ENCODE measurements around the gene RRP12.
A peak's percentile ranks its signal among the peaks of the same experiment; 100 is the strongest.

The RRP12 gene

GRCh38 chr10:97333601-97334369 is 67.4 kb downstream of the RRP12 start:
- DNase-seq = peak in 1 of 2 experiments; percentile 22

- DNase-seq = no peak
Measured at GRCh38 chr10:97333351-97333600, 67.9 kb downstream of the RRP12 start.

- DNase-seq = peak; percentile 51 to 57
Measured at GRCh38 chr10:97332591-97333350, 68.4 kb downstream of the RRP12 start.

GRCh38 chr10:97331153-97331703 is 69.9 kb downstream of the RRP12 start:
- no peak for DNase-seq

- no peak for DNase-seq
Measured at GRCh38 chr10:97329766-97330165, 71.4 kb downstream of the RRP12 start.

GRCh38 chr10:97328646-97329453 is 72.3 kb downstream of the RRP12 start:
- no peak for DNase-seq

GRCh38 chr10:97327348-97328294 is 73.5 kb downstream of the RRP12 start:
- peak; percentile 39 to 58 for DNase-seq

- DNase-seq = no peak
Measured at GRCh38 chr10:97325754-97326153, 75.4 kb downstream of the RRP12 start.

- no peak for DNase-seq
Measured at GRCh38 chr10:97323501-97323900, 77.6 kb downstream of the RRP12 start.

GRCh38 chr10:97321804-97322190 is 79.3 kb downstream of the RRP12 start:
- peak; percentile 37 to 45 for DNase-seq

- peak; percentile 37 to 74 for DNase-seq
Measured at GRCh38 chr10:97321032-97321803, 79.9 kb downstream of the RRP12 start.

GRCh38 chr10:97320480-97321031 is 80.6 kb downstream of the RRP12 start:
- no peak for DNase-seq

GRCh38 chr10:97319671-97320479 is 81.3 kb downstream of the RRP12 start:
- peak; percentile 69 to 78 for DNase-seq

- peak; percentile 74 to 76 for DNase-seq
Measured at GRCh38 chr10:97318772-97319651, 82.1 kb downstream of the RRP12 start, which contains the start of gene FRAT1. TSS of gene FRAT1 (plus strand) at chr10:97319271. CDS start at chr10:97319454, 183 bp downstream.

GRCh38 chr10:97314671-97315070 is 86.5 kb downstream of the RRP12 start:
- DNase-seq = no peak

- DNase-seq = no peak
Measured at GRCh38 chr10:97312897-97313296, 88.2 kb downstream of the RRP12 start.

GRCh38 chr10:97311111-97311626 is 90.0 kb downstream of the RRP12 start:
- no peak for DNase-seq
